Measurements from ENCODE around the gene SLC52A1.

SLC52A1 gene

DNA sequence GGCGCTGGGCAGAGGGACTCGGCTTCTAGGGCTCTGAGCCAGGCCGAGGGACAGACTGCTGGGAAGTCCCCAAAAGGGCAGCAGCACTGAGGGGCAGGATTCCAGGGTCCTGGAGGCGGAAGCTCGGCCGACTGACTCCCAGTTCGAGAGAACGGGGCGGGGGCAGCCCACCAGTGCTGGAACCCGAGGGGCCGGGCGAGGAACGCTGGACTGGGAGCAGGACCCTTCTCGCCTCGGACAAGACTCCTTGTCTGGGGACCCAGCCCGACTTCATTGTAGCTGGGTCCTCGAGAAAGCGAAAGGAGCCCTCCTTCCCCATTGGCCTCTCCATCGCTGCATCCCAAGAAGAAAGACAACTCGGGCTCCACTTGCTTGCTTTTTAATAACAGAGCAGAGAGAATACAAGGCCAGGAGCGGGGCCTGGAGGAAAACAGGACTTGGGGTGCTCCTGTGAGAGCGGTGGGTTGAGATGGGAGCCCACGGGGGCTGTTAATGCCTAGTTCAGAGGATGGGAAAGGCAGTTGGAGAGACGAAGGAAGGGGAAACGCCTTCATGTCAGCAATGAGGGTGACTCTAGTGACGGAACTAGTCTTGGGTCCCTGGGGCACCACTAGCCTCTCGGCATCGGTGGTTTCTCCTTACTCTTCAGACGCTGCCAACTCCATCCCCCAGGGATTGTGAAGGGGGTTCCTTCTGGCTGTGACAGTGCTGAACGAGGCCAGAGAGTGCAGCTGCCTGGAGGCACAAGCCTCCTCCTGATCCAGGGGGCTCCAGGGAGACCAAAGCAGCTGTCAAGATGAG, 47.3 kb downstream of the SLC52A1 start:
- Histone ChIP-seq H2AFZ (ENCODE audit: low read length) (no peak overlapping the region), H3K4me1 (ENCODE audit: insufficient read depth, low read length, severe bottlenecking) (peaks cover 25% of the 10 kb centered on the region), H3K36me3 (ENCODE audit: insufficient read depth, low read length) (peaks cover 6% of the 10 kb centered on the region; the same call in 1 of the 2 replicates), H3K4me2 (ENCODE audit: low read length) (peak overlapping the region; percentile 83), H4K20me1 (ENCODE audit: insufficient read depth, low read length) (no peaks in the 10 kb centered on the region), H3K27me3 (ENCODE audit: insufficient read depth, low read length) (no peaks in the 10 kb centered on the region), H3K9ac (ENCODE audit: low read length) (peak overlapping the region; percentile 77), H3K27ac (ENCODE audit: low read depth, low read length, poor library complexity, severe bottlenecking) (peak overlapping the region; percentile 46), H3K79me2 (ENCODE audit: insufficient read depth, low read length) (no peaks in the 10 kb centered on the region), H3K4me3 (ENCODE audit: low read depth, low read length, poor library complexity, severe bottlenecking) (peak overlapping the region; percentile 72), H3K9me2 (ENCODE audit: low read depth, low read length) (no peaks in the 10 kb centered on the region), H3F3A (ENCODE audit: insufficient read depth, low read length) (0 out of 2 replicates have a peak, but pooled peaks cover 4% of the 10 kb centered on the region), H3K9me3 (ENCODE audit: low read length) (no peaks in the 10 kb centered on the region)
- TF ChIP-seq EZH2 (IDR thresholded peaks at IDR 0.05; ENCODE audit: borderline replicate concordance, low read length) = no peak
- TF ChIP-seq CTCF (IDR thresholded peaks at IDR 0.05; ENCODE audit: low read length) = no peak

GRCh38 chr17:4986951-4987766, 48.1 kb downstream of the SLC52A1 start, which contains the start of gene CAMTA2:
Gene CAMTA2, minus strand, starts transcription at chr17:4987675. Its CDS starts 1,453 bp downstream, at chr17:4986222.
- H3K9ac ChIP-seq (ENCODE audit: low read length) = peak within 1 kb of the TSS; percentile 77

More at GRCh38 chr17:4986951-4987766, 48.1 kb downstream of the SLC52A1 start, which contains the start of gene CAMTA2:
- Histone ChIP-seq H3K4me3 (ENCODE audit: low read depth, low read length, poor library complexity, severe bottlenecking) (peak within 1 kb of the TSS; percentile 72), H3K9me3 (ENCODE audit: low read length) (no peaks in the 10 kb centered on the region), H3K27ac (ENCODE audit: low read depth, low read length, poor library complexity, severe bottlenecking) (peak within 1 kb of the TSS; percentile 46), H3K27me3 (ENCODE audit: insufficient read depth, low read length) (no peaks in the 10 kb centered on the region), H2AFZ (ENCODE audit: low read length) (no peak within 1 kb of the TSS), H3K9me2 (ENCODE audit: low read depth, low read length) (no peaks in the 10 kb centered on the region), H3F3A (ENCODE audit: insufficient read depth, low read length) (0 out of 2 replicates have a peak, but pooled peaks cover 4% of the 10 kb centered on the region), H4K20me1 (ENCODE audit: insufficient read depth, low read length) (no peaks in the 10 kb centered on the region), H3K79me2 (ENCODE audit: insufficient read depth, low read length) (no peaks in the 10 kb centered on the region), H3K4me1 (ENCODE audit: insufficient read depth, low read length, severe bottlenecking) (peaks cover 25% of the 10 kb centered on the region), H3K4me2 (ENCODE audit: low read length) (peak within 1 kb of the TSS; percentile 83), H3K36me3 (ENCODE audit: insufficient read depth, low read length) (peaks cover 14% of the 10 kb centered on the region)
- TF ChIP-seq CTCF (IDR thresholded peaks at IDR 0.05; ENCODE audit: low read length) (peak; percentile 93), EZH2 (IDR thresholded peaks at IDR 0.05; ENCODE audit: borderline replicate concordance, low read length) (no peak)
